ENCODE results near the gene C10orf105.

DNA sequence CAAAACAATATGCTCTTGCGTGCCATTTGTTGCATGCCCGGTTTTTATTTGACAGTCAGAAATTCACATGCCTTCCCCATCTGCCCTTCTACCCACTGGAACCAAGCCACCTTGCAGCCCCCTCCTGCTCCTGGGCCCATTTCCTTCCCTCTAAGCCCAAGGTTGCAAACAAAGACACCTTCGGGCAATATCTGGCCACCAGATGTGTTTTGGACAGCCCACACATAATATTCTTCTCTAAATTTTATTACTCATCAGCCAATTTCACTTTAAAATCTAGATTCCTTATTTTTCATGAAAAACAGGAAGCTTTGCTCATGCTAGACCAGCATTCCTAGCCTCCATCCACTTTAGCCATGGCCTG, 18.2 kb upstream of the C10orf105 start:
- TF ChIP-seq SIN3B (IDR thresholded peaks at IDR 0.05; ENCODE audit: low read length) (no peak), EZH2 (conservative IDR thresholded peaks at IDR 0.05; ENCODE audit: low read depth, low read length) (no peak), ZBTB20 (CRISPR knock-in tag; IDR thresholded peaks at IDR 0.05; ENCODE audit: borderline replicate concordance, low read depth) (no peak), POLR2AphosphoS5 (IDR thresholded peaks at IDR 0.05; ENCODE audit: low read depth, low read length) (no peak), SRSF9 (IDR thresholded peaks at IDR 0.05; ENCODE audit: borderline replicate concordance, insufficient read depth, low read depth, low read length, poor library complexity, severe bottlenecking) (no peak), POLR2G (IDR thresholded peaks at IDR 0.05; ENCODE audit: low read depth, low read length) (no peak), SUZ12 (IDR thresholded peaks at IDR 0.05; ENCODE audit: low read depth, low read length) (no peak), ERF (CRISPR knock-in tag; IDR thresholded peaks at IDR 0.05) (no peak), ARNTL (CRISPR knock-in tag; IDR thresholded peaks at IDR 0.05) (no peak), MAFK (conservative IDR thresholded peaks at IDR 0.05 in 1 of 2, IDR thresholded peaks at IDR 0.05 in 1 of 2; ENCODE audit: low read length in 2 of 2) (no peak)
- TF ChIP-seq, protein P1, sequence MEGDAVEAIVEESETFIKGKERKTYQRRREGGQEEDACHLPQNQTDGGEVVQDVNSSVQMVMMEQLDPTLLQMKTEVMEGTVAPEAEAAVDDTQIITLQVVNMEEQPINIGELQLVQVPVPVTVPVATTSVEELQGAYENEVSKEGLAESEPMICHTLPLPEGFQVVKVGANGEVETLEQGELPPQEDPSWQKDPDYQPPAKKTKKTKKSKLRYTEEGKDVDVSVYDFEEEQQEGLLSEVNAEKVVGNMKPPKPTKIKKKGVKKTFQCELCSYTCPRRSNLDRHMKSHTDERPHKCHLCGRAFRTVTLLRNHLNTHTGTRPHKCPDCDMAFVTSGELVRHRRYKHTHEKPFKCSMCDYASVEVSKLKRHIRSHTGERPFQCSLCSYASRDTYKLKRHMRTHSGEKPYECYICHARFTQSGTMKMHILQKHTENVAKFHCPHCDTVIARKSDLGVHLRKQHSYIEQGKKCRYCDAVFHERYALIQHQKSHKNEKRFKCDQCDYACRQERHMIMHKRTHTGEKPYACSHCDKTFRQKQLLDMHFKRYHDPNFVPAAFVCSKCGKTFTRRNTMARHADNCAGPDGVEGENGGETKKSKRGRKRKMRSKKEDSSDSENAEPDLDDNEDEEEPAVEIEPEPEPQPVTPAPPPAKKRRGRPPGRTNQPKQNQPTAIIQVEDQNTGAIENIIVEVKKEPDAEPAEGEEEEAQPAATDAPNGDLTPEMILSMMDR (CRISPR knock-in tag; IDR thresholded peaks at IDR 0.05): no peak
